ENCODE results near the gene SIMC1. TPM values are rescaled to one million over a fixed set of nuclear protein-coding genes. Genes with fewer than 3 reads are reported as not detected.
"Not testable (repeated sequence)": the region's sequence is repeated elsewhere in the genome, so short reads cannot be mapped to it uniquely, and the experiment has no call there.

SIMC1 gene
- 20.5 TPM for polyA plus RNA-seq (ENCODE audit: insufficient read length)
- long read RNA-seq, donor 1, partial matches to known transcripts: 13 of 16 reads
- long read RNA-seq, donor 1, other reads (novel, unspliced or antisense): 0 of 16 reads
- long read RNA-seq, donor 2, partial matches to known transcripts: 6 of 6 reads
- long read RNA-seq, donor 2, other reads (novel, unspliced or antisense): 0 of 6 reads
- long read RNA-seq, donor 3, partial matches to known transcripts: 5 of 5 reads
- long read RNA-seq, donor 3, other reads (novel, unspliced or antisense): 0 of 5 reads
- long read RNA-seq, donor 4, partial matches to known transcripts: 0 of 1 reads
- long read RNA-seq, donor 4, other reads (novel, unspliced or antisense): 0 of 1 reads
- long read RNA-seq, donor 5, partial matches to known transcripts: 0 of 57 reads
- long read RNA-seq, donor 5, other reads (novel, unspliced or antisense): 56 of 57 reads
- long read RNA-seq, donor 6, partial matches to known transcripts: 6 of 6 reads
- long read RNA-seq, donor 6, other reads (novel, unspliced or antisense): 0 of 6 reads
- long read RNA-seq, donor 7, partial matches to known transcripts: 87 of 145 reads
- long read RNA-seq, donor 7, other reads (novel, unspliced or antisense): 56 of 145 reads
- long read RNA-seq, donor 8, partial matches to known transcripts: 0 of 1 reads
- long read RNA-seq, donor 8, other reads (novel, unspliced or antisense): 0 of 1 reads

DNA sequence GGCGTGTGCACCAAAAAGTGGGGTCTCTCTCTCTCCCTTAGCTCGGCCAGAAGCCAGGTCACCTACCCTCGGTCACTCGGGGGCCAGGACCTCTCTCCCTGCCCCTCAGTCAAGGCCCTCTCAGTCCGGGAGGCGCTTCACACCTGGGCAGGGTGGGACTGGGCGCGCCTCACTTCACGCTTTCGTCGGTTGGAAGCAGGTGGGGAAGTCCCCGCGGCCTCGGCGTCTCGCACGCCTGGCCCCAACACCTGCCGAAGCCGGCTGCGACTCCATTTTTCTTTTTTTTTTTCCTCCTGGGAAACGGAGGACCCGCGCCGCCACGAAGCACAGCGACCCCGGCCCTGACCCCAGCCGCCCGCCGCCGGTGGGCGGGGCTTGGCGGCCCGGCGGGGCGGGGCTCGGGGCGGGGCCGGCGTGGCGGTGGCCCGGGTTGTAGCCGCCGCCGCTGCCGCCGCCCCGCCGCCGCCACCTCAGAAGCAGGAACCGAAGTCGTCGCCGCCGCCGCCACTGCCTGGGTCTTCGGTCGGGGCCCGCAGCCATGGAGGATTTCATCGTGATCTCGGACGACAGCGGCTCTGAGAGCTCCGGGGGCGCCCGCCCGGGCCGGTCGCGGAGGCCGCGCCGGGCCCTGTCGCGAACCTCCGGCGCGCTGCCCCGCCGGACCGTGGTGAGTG lies at the start of gene SIMC1:
Gene SIMC1, plus strand, starts transcription at position 454 of the 674 bp plus-strand sequence. Its CDS starts 85 bp downstream, at position 539.
- peak; percentile 29 for DNase-seq

DNA sequence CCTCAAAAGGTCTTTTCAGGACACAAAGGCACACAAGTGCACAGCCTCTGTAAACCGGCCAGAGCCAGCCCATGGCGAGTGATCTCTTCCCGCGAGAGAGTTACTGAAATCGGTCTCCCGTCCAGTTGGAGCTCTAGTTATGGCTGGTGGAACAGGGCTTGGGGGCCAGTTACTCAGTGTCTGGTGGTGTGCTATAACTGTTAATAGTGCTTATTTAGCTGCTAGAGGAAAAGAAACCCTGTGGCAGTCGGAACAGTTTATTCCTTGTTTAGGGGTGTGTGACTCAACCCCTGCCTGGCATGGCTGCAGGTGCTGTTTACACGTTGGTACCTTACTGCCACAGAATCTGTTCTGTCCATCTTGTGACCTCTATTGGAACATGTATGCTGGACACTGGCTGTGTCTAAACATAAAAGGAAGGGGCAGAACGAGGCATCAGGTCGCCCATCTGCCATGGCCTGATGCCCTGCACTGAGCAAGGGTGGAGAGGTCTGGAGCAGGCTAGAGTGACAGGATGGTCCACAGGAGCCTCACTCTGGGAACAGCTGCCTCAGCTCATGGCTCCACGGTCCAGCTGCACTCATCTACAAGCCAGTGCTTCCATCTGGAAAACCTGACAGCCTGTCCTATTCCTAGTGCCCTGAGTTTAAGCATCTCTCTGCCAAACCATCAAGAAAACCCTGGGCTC lies 49.6 kb upstream of the SIMC1 start:
- no peak for DNase-seq

DNA sequence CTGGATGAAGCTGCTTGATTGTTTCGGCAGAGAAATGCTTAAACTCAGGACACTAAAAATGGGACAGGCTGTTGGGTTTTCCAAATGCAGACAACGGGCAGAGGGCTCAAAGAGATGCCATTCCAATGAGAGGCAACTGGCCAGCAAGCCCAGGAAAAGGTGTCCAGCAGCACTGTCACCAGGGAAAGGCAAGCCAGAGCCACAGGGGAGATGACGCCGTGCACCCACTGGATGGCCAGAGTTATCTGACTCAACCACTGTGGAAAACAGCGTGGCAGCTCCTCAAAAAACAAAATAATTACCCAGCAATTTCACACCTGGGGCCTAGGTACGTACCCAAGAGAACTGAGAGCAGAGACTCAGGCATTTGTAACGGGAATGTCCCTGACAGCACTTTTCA lies 48.4 kb upstream of the SIMC1 start:
- no peak for DNase-seq

DNA sequence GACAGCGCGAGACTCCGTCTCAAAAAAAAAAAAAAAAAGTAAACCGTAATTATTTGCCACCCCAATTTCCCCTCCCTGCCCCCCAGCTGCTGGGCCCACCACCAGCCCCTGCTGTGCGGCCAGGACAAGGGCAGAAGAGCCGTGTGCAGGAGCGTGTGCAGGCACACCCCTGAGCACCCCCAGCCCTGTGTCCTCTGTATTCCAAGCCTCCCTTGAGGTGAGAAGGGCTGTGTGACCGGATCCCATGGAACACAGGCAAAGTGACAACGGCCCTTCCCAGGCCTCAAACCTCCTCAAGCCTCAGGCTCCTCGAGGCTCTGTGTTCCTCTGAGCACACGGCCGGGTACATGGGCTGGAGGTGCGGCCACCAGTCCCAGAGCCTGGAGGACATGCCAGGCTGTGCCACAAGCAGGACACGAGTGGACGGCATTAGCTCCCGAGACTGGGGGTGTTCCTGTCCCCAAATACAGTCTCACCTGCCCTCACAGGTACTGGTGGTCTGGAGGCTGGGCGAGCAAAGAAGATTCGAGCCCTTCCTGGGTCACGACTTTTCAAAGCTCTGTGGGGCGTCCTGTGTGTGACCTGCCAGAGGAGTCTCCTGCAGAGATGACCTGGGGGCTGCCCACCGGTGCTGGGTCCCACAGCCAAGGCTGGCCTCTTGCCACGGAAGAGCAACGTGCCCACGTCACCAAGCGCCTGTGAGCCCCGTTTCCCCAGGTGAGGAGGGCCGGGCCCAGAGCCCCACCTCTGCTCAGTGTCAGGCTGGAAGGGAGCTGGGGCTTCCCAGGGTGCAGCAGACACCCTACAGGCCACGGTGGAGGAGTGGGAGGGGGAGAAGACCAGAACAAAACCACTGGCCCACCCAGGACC lies 47.1 kb upstream of the SIMC1 start:
- DNase-seq: no peak

DNA sequence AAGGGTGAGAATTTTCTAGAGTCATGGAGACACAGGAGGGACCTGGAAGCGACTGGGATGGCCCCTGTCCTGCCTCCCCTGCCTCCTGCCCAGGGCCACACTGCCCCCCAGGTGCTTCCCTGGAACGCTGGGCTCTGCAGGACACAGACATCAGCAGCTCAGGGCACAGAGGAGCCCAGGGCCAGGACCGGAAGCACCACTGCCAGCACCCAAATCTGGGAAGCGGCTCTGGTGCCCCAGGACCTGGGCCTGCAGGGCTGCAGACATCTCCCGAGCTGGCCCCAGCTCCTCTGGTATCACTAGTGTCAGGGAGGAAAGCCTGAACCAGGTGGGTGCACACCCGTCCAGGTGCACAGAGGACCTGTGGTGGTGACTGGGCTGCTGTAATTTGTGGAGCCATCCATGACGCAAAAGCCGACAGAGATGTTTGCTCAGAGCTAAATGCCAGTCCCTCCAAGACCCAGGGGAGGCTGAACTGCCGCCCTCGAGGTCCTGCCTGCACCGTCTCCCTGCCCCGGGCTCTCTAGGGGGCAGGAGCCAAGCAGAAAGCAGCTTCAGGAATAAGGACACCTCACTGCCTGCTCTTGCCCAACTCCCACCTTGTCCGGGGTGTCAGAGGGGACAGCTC lies 46.0 kb upstream of the SIMC1 start:
- no peak for DNase-seq

DNA sequence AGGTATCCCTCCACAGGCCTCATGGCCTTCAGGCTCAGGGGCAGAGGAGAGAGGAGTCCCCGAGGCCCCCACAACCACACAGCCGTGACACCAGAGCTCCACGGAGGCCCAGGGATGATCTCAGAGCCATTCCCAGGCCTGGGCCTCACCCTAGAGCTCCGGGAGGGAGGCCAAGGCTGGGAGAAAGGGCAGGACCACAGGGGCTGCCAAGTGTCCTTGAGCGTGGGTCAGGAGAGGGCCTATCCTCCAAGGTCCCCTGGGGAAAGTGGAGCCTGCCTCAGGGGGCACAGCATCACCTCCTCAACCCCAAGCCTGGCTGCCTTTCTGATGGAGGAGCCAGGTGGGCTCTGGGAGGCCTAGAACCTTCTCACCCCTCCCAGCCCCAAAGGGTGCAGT lies 45.5 kb upstream of the SIMC1 start:
- not testable (repeated sequence) for DNase-seq

DNA sequence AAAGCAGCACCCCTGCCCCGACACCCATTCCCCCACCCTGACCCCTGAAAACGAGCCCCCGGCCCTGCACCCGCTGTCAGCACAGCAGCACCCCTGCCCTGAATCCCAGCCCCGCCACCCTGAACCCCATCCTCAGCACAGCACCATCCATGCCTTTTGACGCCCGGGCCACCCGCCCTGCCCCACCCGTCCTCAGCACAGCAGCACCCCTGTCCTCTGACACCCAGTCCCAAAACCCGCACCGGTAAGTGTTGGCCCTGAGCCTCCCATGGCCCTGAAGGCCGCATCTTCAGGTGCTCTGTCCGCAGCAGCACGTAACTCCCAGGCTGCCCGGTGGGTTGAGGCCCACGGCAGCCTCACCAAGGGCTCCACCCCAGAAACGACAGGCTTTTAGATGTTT lies 44.6 kb upstream of the SIMC1 start:
- not testable (repeated sequence) for DNase-seq

DNA sequence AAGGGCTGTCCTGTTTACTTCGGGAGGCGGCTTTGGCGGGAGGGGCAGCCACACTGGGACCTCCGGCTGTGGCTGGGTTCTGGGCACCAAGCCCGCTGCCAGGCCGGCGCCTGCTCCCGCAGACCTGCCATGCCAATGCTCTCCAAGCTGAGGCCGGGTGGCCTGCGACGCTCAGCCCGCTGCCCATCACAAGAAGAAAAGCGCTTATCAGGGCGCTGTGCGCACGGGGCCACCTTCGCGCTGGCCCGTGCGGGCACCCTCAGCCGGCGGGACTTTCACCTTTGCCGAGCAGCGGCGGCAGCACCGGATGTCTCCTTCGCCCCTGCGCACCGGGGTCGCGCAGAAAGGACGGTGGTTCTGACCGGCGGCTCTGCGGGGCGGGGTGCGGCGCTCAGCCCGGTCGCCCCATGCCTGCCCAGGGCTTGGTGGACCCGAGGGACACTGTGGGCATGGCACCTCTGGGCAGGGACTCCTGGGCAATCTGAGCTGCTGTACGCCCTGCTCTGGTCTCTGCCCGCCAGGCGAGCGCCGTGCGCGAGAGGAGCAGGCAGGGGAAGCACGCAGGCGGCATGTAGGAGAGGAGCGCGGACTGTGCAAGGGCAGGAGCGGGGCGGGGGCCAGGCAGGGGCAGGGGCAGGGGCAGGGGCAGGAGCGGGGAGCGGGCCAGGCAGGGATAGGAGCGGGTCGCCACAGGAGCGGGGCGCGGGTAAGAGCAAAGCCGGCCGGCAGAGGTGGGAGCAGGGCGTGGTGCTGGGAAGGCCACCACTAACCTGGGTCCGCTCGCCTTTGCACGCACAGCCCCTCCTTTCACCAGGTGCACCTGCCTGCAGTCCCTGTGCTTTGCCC lies 43.8 kb upstream of the SIMC1 start:
- DNase-seq: not testable (repeated sequence)

DNA sequence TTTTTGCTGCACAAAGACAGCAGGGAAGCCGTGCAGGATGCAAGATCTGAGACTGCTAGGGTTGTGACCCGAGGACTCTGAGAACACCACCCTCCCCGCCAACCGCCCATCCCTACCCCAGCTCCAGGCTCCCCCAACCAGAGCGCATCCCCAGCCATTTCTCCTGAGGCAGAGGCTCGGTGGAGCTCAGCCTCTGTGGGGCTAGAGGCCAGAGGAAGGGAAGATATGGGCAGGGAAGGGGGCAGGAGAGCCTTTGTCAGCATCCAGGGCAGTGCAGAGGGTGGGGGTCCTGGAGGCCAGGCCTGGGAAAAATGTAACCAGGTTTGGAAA lies 43.2 kb upstream of the SIMC1 start:
- DNase-seq: not testable (repeated sequence)

DNA sequence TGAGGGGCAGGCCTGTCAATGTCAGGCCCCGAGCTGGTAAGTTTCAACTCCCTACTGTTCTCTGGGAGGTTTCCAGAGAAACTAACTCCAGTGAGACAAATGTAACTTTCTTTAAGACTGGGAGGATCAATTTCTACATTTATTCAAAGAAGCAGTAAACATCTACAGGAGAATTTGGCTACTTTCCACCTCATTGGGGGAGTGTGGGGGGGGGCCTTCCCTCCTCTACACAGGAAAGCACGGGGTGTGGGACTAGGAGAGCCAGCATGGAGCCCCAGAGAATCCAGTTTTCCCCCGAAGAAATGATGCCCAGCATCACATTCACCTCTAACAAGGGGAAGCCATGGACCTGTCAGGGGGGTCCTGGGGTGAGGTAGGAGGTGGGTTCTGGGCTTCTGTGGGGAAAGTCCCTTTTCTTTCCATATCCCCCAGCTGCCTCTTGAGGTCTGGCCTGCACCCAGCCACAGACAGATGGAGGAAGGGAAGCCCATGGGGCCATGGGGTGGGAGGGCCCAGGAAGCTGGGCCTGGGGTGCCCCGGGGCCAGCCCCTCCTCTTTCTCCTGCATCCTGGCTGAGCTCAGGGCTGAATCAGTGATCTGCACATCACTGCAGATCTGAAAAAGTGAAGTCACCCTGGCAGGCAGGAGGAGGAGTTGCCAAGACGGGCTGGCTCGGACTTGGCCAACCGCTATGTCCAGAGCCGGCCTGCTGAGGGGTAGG lies 42.6 kb upstream of the SIMC1 start:
- not testable (repeated sequence) for DNase-seq

DNA sequence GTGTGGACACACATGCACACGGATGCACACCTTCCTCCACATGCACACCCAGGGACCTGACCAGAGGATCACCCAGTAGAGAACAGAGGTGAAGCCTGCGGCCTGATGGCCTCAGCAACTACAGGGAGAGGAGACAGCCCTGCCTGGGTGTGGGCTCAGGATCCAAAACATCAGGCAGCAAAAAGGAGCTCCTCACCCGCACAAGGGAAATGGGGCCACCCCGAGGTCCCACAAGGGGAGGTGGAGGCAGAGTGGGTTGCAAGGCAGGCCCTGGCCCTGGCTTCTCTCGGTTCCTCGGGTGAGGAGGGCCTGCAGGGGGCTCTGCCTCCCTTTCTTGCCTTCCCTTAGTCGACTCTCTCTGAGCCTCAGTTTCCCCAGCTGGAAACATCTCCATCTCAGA lies 41.4 kb upstream of the SIMC1 start:
- not testable (repeated sequence) for DNase-seq

DNA sequence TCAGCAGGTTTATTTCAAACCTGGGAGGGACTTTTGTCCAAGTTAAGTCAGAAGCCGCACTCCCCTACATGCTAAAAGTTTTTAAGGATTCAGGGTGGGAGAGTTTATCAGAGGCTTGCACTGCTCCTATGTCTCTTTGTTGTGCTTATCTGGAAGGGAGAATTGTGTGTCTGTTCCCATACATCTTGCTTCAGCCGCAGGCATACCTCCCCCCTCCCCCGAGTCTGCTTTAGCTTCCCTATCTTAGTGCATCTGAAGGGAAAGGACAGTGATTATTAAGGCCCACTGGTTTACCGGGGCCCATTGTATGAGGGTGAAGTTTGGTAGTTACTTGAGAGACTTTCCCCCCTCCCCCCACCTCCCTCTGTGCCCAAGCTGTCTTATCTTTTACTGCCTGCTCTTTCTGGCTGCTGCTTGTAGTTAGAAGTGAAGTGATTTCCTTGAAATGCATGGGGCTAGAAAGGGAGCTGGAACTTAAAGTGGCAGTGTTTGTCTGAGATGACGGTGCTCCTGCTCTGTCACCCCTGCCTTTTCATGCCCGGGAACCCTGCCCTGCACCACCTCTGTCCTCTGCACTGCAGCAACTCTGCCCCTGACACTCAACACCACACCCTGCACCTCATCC lies 40.9 kb upstream of the SIMC1 start:
- not testable (repeated sequence) for DNase-seq

DNA sequence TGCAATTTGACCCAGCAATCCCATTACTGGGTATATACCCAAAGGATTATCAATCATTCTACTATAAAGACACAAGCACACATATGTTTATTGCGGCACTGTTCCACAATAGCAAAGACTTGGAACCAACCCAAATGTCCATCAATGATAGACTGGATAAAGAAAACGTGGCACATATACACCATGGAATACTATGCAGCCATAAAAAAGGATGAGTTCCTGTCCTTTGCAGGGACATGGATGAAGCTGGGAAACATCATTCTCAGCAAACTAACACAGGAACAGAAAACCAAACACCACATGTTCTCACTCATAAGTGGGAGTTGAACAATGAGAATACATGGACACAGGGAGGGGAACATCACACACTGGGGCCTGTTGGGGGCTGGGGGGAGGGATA lies 39.9 kb upstream of the SIMC1 start:
- not testable (repeated sequence) for DNase-seq

DNA sequence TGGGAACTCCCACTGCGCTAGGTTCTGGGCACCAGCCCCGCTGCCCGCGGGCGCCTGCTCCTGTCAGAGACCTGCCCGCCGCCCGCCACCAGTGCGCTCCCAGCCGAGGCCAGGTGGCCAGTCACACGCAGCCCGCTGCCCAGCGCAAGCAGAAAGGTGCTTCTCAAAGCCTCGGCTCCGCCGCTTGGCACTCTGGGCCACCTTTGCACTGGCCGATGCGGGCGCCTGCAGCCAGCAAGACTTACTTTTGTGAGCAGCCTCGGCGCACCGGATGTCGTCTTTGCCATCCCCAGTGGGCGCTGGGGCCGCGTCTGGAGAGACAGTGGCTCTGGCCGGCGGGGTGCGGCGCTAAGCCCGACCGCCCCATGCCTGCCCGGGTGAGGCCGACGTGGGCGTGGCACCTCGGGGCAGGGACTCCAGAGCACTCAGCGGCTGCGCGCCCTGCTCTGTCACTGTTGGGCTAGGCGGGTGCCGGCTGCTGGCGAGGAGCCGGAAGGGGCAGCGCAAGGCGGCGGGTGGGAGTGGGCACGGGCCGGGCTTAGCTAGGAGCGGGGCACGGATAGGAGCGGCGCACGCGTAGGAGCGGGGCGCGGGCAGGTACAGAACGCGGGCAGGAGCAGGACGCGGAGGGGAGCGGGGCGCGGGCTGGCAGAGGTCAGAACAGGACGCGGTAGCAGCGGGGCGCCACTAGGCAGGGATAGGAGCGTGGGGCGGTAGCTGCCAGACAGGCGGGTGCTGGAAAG lies 39.1 kb upstream of the SIMC1 start:
- not testable (repeated sequence) for DNase-seq

DNA sequence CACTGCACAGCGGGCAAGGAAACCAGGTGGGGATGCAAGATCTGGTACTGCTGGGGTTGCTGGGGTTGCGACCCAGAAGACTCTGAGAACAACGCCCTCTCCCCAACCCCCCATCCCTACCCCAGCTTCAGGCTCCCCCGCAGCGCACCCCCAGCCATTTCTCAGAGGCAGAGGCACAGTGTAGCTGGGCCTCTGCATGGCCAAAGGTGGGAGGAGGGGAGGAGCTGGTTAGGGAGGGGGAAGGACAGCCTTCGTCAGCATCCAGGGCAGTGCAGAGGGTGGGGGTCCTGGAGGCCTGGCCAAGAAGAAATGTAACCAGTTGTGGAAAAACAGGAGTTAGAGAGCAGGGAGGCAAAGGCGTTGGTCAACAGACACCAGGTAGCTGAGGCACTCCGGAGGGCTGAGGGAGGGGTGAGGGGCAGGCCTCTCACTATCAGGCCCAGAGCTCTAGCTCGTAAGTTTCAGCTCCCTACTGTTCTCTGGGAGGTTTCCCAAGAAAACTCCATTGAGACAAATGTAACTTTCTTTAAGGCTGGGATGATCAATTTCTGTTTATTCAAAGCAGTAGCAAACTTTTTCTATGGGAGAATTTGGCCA lies 38.3 kb upstream of the SIMC1 start:
- DNase-seq: not testable (repeated sequence)

DNA sequence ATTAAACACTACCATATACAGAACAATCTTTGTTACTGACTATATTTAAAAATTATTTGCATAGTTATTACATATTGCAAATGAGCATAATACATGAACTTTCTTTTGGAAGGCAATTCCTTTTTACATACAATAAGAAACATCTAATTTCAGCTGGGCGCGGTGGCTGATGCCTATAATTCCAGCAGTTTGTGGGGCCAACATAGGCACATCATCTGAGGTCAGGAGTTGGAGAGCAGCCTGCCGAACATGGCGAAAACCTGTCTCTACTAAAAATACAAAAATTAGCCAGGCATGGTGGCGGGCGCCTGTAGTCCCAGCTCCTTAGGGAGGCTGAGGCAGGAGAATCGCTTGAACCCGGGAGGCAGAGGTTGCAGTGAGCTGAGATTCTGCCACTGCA lies 36.4 kb upstream of the SIMC1 start:
- no peak for DNase-seq

DNA sequence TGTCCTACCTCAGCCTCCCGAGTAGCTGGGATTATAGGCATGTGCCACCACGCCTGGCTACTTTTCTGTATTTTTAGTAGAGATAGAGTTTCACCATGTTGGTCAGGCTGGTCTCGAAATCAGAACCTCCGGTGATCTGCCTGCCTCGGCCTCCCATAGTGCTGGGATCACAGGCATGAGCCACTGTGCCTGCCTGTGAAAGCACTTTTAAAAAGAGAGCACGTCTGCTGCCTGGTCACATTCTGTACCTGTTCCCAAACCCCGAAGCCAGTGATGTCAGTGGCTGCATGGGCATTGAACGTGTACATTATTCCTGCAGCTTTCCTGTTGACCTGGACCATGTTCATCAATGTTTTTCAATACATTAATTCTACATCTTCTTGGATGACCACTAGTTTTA lies 35.1 kb upstream of the SIMC1 start:
- DNase-seq: no peak

DNA sequence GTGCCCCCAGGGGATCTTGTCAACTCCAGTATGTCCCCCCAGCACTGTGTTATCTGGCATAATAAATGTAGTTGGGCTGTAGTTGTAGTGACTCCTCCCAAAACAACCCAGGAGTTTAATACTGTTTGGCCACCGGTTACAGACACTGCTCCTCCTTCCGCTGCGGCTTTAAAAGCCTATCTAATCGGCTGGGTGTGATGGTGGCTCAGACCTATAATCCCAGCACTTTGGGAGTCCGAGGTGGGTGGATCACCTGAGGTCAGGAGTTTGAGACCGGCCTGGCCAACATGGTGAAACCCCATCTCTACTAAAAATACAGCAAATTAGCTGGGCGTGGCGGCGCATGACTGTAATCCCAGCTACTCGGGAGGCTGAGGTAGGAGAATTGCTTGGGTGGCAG lies 34.7 kb upstream of the SIMC1 start:
- not testable (repeated sequence) for DNase-seq
